Endothelial cell of umbilical vein (primary cell): ENCODE results near the gene SOHLH1. TPM values are rescaled to one million over a fixed set of nuclear protein-coding genes. Genes with fewer than 3 reads are reported as not detected.

Source experiments
- BruUV-seq: library from RNA; stranded (reverse); fragments of 400-500 nt; replicated peaks from 2 replicates; lab custom pipeline; 2021; lab: Mats Ljungman, UMichigan
- CTCF ChIA-PET: fragments of 300-600, 350-600 bp; sonication (Branson Sonifier 250); formaldehyde crosslinking; loops from one replicate; lab custom pipeline; 2021; ENCODE audit warnings: antibody characterized with exemption, inconsistent platforms; lab: Charles Lee
- POLR2A ChIA-PET: fragments of 300-600, 350-600 bp; sonication (Branson Sonifier 250); formaldehyde crosslinking; loops from one replicate; lab custom pipeline; 2021; ENCODE audit warnings: antibody characterized with exemption, inconsistent platforms; lab: Charles Lee
- DNase-seq: peaks from one replicate; pipeline ENCODE4 v3.0.0-alpha.2; 2011; ENCODE audit warnings: low read depth, low spot score
- FAIRE-seq: peaks from 2 replicates; lab custom pipeline; 2011; peaks lifted over from hg19 to GRCh38; lab: Jason Lieb, UNC
- H2AFZ ChIP-seq: 2 replicates; pipeline ENCODE4 v1.6.0; 2012; ENCODE audit warnings: low read depth, low read length, control low read depth, inconsistent platforms
- H3K27ac ChIP-seq: 2 replicates; pipeline ENCODE4 v1.5.1; 2011; ENCODE audit warnings: low read depth, mild to moderate bottlenecking, control low read depth, low read length, moderate library complexity; ENCODE audit not compliant: insufficient read depth
- H3K27me3 ChIP-seq, 2 experiments: 2 replicates each; pipeline versions ENCODE4 v1.6.0 to v1.6.1; 2011; ENCODE audit warnings: low read length in 2 of 2, mixed read lengths in 1 of 2; ENCODE audit not compliant: control insufficient read depth in 2 of 2, insufficient read depth in 2 of 2
- H3K36me3 ChIP-seq, 2 experiments: 2 replicates in 1 of 2; 3 replicates in 1 of 2; pipeline ENCODE4 v1.5.1; 2011; ENCODE audit warnings: low read length in 2 of 2, mild to moderate bottlenecking in 1 of 2, moderate library complexity in 1 of 2; ENCODE audit not compliant: control insufficient read depth in 2 of 2, insufficient read depth in 2 of 2; ENCODE audit errors: extremely low read depth in 1 of 2
- H3K4me1 ChIP-seq: 3 replicates; pipeline ENCODE4 v1.5.1; 2011; ENCODE audit warnings: mild to moderate bottlenecking, low read length; ENCODE audit not compliant: control insufficient read depth, insufficient read depth; ENCODE audit errors: extremely low read depth
- H3K4me2 ChIP-seq: 2 replicates; pipeline ENCODE4 v1.6.1; 2011; ENCODE audit warnings: low read length, control low read depth, mixed read lengths; ENCODE audit not compliant: insufficient read depth
- H3K4me3 ChIP-seq, 3 experiments: fragments of 200-600 bp in 1 of 3; sonication (generic), shearing (Covaris generic) in 1 of 3; replicated peaks in 1 of 3; 2 replicates each; pipeline ENCODE4 v1.5.1; 2011 to 2016; ENCODE audit warnings: control low read depth in 3 of 3, low read length in 3 of 3, mild to moderate bottlenecking in 2 of 3, inconsistent platforms in 1 of 3, low read depth in 1 of 3, moderate library complexity in 1 of 3; ENCODE audit not compliant: insufficient read depth in 1 of 3
- H3K79me2 ChIP-seq: 2 replicates; pipeline ENCODE4 v1.6.0; 2012; ENCODE audit warnings: low read length, inconsistent platforms; ENCODE audit not compliant: control insufficient read depth, insufficient read depth
- H3K9ac ChIP-seq: replicated peaks from 2 replicates; pipeline ENCODE3; 2011; ENCODE audit warnings: low read length, control low read depth; ENCODE audit not compliant: insufficient read depth; ENCODE audit errors: extremely low read depth
- H3K9me1 ChIP-seq: replicated peaks from 3 replicates; pipeline ENCODE4 v1.6.0; 2011; ENCODE audit warnings: mild to moderate bottlenecking, low read length; ENCODE audit not compliant: control insufficient read depth, insufficient read depth; ENCODE audit errors: extremely low read depth
- H3K9me3 ChIP-seq: replicated peaks from 2 replicates; pipeline ENCODE4 v1.5.1; 2012; ENCODE audit warnings: low read length, inconsistent platforms; ENCODE audit not compliant: control insufficient read depth, insufficient read depth
- H4K20me1 ChIP-seq: replicated peaks from 2 replicates; pipeline ENCODE3; 2011; ENCODE audit warnings: mild to moderate bottlenecking, low read length; ENCODE audit not compliant: control insufficient read depth, insufficient read depth; ENCODE audit errors: extremely low read depth
- EZH2 ChIP-seq: IDR thresholded peaks from 2 replicates; pipeline ENCODE4 v1.6.1; 2012; ENCODE audit warnings: borderline replicate concordance, low read depth, mild to moderate bottlenecking, moderate library complexity, low read length, inconsistent platforms; ENCODE audit not compliant: severe bottlenecking
- FOS ChIP-seq: IDR thresholded peaks from 2 replicates; pipeline ENCODE4 v1.6.1; 2011; ENCODE audit warnings: mild to moderate bottlenecking, low read length, moderate library complexity, borderline replicate concordance; ENCODE audit not compliant: insufficient read depth
- GATA2 ChIP-seq: IDR thresholded peaks from 2 replicates; pipeline ENCODE4 v1.7.0; 2011; ENCODE audit warnings: low read depth, mild to moderate bottlenecking, moderate library complexity, mixed read lengths, low read length; ENCODE audit not compliant: insufficient read length, insufficient read depth
- JUN ChIP-seq: IDR thresholded peaks from 2 replicates; pipeline ENCODE4 v1.6.1; 2011; ENCODE audit warnings: borderline replicate concordance, low read depth; ENCODE audit not compliant: insufficient read length, insufficient read depth
- MAX ChIP-seq: IDR thresholded peaks from 2 replicates; pipeline ENCODE4 v1.6.1; 2011; ENCODE audit not compliant: insufficient read depth, insufficient read length
- MYC ChIP-seq: IDR thresholded peaks from one replicate; pipeline ENCODE4 v1.6.1; 2011; ENCODE audit warnings: mild to moderate bottlenecking, low read depth, low read length
- POLR2A ChIP-seq: IDR thresholded peaks from 2 replicates; pipeline ENCODE4 v1.6.1; 2012; ENCODE audit warnings: low read depth, mild to moderate bottlenecking, control low read depth, low read length
- POLR2AphosphoS5 ChIP-seq: IDR thresholded peaks from 2 replicates; pipeline ENCODE4 v1.6.1; 2012; ENCODE audit warnings: low read depth, mild to moderate bottlenecking, control low read depth, low read length, moderate library complexity; ENCODE audit not compliant: insufficient read depth
- dilution Hi-C: fragments of 300-500 bp; cut with MboI; formaldehyde crosslinking; loops from one replicate; pipeline ENCODE4 v1.15.0; 2019; ENCODE audit warnings: low sequenced_read_pairs; ENCODE audit not compliant: extremely low pct_ligation_motif_present
- intact Hi-C: fragments of 100-400 bp; cut with micrococcal nuclease; formaldehyde crosslinking; loops from one replicate; pipeline ENCODE4 v1.10.0; 2022
- polyA plus RNA-seq, 4 experiments: library from polyadenylated mRNA; depleted of rRNA in 3 of 4; stranded (reverse) in 3 of 4; unstranded in 1 of 4; fragments of >200 nt; gene quantifications; 2 replicates each; pipeline versions ENCODE4 v1.2.1 to v1.2.3, GENCODE V29; 2011 to 2012; ENCODE audit warnings: missing spikeins in 1 of 4
- total RNA-seq: library from RNA; stranded (reverse); gene quantifications from 2 replicates; pipeline ENCODE4 v1.2.3, GENCODE V29; 2021
- TF ChIP-seq, protein P1 (sequence below), 2 donors: IDR thresholded peaks; 1 replicate in 1 of 2; 2 replicates in 1 of 2; pipeline ENCODE4 v1.5.1; 2011; ENCODE audit warnings: low read length in 2 of 2, mild to moderate bottlenecking in 2 of 2, moderate library complexity in 2 of 2, control low read depth in 1 of 2, inconsistent platforms in 1 of 2, low read depth in 1 of 2; ENCODE audit not compliant: insufficient read depth in 1 of 2; ENCODE audit errors: extremely low read depth in 1 of 2

The SOHLH1 gene
- total and polyA plus RNA-seq, 2 donors (not counting 3 experiments of a cell fraction or from before 2014, with no cell fraction given), result not detected

GRCh38 chr9:135698767-135699166 is 514 bp downstream of the SOHLH1 start:
- H3K9me1 ChIP-seq, result no peaks in the 10 kb centered on the region
- H3K4me3 ChIP-seq, result no peak overlapping the region
- no peak for DNase-seq
- TF ChIP-seq GATA2 (no peak), JUN (no peak), MYC (no peak), FOS (no peak), MAX (no peak), POLR2AphosphoS5 (no peak), POLR2A (no peak), EZH2 (no peak)
- TF ChIP-seq, protein P1, sequence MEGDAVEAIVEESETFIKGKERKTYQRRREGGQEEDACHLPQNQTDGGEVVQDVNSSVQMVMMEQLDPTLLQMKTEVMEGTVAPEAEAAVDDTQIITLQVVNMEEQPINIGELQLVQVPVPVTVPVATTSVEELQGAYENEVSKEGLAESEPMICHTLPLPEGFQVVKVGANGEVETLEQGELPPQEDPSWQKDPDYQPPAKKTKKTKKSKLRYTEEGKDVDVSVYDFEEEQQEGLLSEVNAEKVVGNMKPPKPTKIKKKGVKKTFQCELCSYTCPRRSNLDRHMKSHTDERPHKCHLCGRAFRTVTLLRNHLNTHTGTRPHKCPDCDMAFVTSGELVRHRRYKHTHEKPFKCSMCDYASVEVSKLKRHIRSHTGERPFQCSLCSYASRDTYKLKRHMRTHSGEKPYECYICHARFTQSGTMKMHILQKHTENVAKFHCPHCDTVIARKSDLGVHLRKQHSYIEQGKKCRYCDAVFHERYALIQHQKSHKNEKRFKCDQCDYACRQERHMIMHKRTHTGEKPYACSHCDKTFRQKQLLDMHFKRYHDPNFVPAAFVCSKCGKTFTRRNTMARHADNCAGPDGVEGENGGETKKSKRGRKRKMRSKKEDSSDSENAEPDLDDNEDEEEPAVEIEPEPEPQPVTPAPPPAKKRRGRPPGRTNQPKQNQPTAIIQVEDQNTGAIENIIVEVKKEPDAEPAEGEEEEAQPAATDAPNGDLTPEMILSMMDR (IDR thresholded peaks at IDR 0.05; ENCODE audit: extremely low read depth in 1 of 2, insufficient read depth in 1 of 2, low read depth in 1 of 2, low read length in 2 of 2), result no peak
- H3K9me3 ChIP-seq, result no peaks in the 10 kb centered on the region
- intact Hi-C loops (no loop called here), dilution Hi-C loops (no loop called here)
- no peak for FAIRE-seq
- no peak overlapping the region for H2AFZ ChIP-seq
- H3K27ac ChIP-seq, result no peak overlapping the region
- no peaks in the 10 kb centered on the region for H3K36me3 ChIP-seq
- peaks cover 2% of the 10 kb centered on the region for H3K4me1 ChIP-seq
- peaks cover 0 to 2% of the 10 kb centered on the region in 2 experiments for H3K27me3 ChIP-seq
- no peaks in the 10 kb centered on the region for H4K20me1 ChIP-seq
- H3K79me2 ChIP-seq, result no peaks in the 10 kb centered on the region
- no peak overlapping the region for H3K9ac ChIP-seq
- CTCF ChIA-PET, result no interaction called here
- POLR2A ChIA-PET, result no interaction called here
- no TSS peak for BruUV-seq
- H3K4me2 ChIP-seq, result no peak overlapping the region
